ENCODE data around the gene FBXO28.

- TF ChIP-seq CTCF (IDR thresholded peaks at IDR 0.05) (no peak), POLR2A (IDR thresholded peaks at IDR 0.05) (no peak)
Observed at GRCh38 chr1:224199679-224200078, 85.8 kb downstream of the FBXO28 start.

Data from prostate gland (tissue), 2 donors.